GM13977 (cell line): ENCODE results near the gene DDX42.
"Not testable (repeated sequence)": the region's sequence is repeated elsewhere in the genome, so short reads cannot be mapped to it uniquely, and the experiment has no call there.

Experiments
- DNase-seq: peaks from one replicate; pipeline ENCODE4 v3.0.0; 2012; ENCODE audit warnings: low spot score
- CTCF ChIP-seq: IDR thresholded peaks from 2 replicates; pipeline ENCODE4 v1.5.1; 2012; ENCODE audit warnings: mild to moderate bottlenecking, control low read depth; ENCODE audit not compliant: insufficient read depth; ENCODE audit errors: extremely low read depth, missing control alignments
- in situ Hi-C: fragments of 300-500 bp; cut with MboI; formaldehyde crosslinking; loops from one replicate; pipeline ENCODE4 v1.12.0; 2022; ENCODE audit warnings: low sequenced_read_pairs, low pct_unique_long_range_greater_than_20kb, mixed read lengths, inconsistent platforms; ENCODE audit not compliant: unreplicated experiment

The DDX42 gene

DNA sequence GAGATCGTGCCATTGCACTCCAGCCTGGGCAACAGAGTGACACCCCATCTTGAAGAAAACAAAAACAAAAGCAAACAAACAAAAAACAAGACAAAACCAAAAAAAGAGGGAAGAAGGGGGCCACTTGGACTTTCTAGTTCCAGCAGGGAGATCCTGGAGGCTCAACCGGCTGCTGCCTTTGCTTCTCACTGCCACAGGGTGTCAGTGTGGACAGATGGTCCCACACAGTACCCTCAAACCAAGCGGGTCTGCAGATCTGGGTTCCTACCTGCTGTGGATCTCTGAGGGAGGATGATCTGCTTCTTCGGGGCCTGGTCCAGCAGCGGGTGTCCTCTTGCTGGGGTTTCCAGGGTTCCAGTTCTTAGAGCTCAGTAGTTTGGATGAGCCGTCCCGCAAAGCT lies 92.7 kb downstream of the DDX42 start:
- peak; percentile 32 for TF ChIP-seq CTCF
- in situ Hi-C loops, DNase-seq: not testable (repeated sequence)
